Nucleus accumbens (tissue), 56 donors: ENCODE results near the gene CAMLG.
"Not testable (repeated sequence)": the region's sequence is repeated elsewhere in the genome, so short reads cannot be mapped to it uniquely, and the experiment has no call there.

ENCODE experiments used
- DNase-seq, 56 donors: peaks; one replicate each; lab custom pipeline; 2025; lab: John Stamatoyannopoulos, UW

Gene CAMLG

GRCh38 chr5:134738133-134738962 lies at the start of gene CAMLG:
Gene CAMLG (plus strand): TSS chr5:134738548. CDS start chr5:134738621, 73 bp downstream.
- peak; percentile 69 to 98 (median 94) for DNase-seq

- not testable (repeated sequence) for DNase-seq
Measured at GRCh38 chr5:134690144-134690543, 48.2 kb upstream of the CAMLG start.

- no peak for DNase-seq
Measured at GRCh38 chr5:134692722-134693121, 45.6 kb upstream of the CAMLG start.

- no peak for DNase-seq
Measured at GRCh38 chr5:134708301-134708700, 30.0 kb upstream of the CAMLG start.

GRCh38 chr5:134714120-134714519 lies 24.2 kb upstream of the CAMLG start:
- no peak for DNase-seq

- DNase-seq: no peak
Measured at GRCh38 chr5:134714541-134714940, 23.8 kb upstream of the CAMLG start.

- peak in 12 of 56 donors; percentile 1 to 49 (median 12) for DNase-seq
Measured at GRCh38 chr5:134715466-134715865, 22.9 kb upstream of the CAMLG start.

GRCh38 chr5:134724872-134725271 lies 13.5 kb upstream of the CAMLG start:
- no peak for DNase-seq

GRCh38 chr5:134732819-134733218 lies 5.5 kb upstream of the CAMLG start:
- DNase-seq: no peak

GRCh38 chr5:134735243-134735642 lies 3.1 kb upstream of the CAMLG start:
- no peak for DNase-seq

- no peak for DNase-seq
Measured at GRCh38 chr5:134736173-134736812, 2.1 kb upstream of the CAMLG start.

- peak in 17 of 56 donors; percentile 10 to 57 (median 36) for DNase-seq
Measured at GRCh38 chr5:134738963-134739661, 764 bp downstream of the CAMLG start.

- DNase-seq: no peak
Measured at GRCh38 chr5:134741052-134741451, 2.7 kb downstream of the CAMLG start.

- no peak for DNase-seq
Measured at GRCh38 chr5:134742134-134742533, 3.8 kb downstream of the CAMLG start.

GRCh38 chr5:134749415-134749814 lies 11.1 kb downstream of the CAMLG start:
- DNase-seq: no peak

- no peak for DNase-seq
Measured at GRCh38 chr5:134758176-134758503, 19.8 kb downstream of the CAMLG start.

GRCh38 chr5:134758504-134759341 lies 20.4 kb downstream of the CAMLG start, which contains the start of gene DDX46:
Gene DDX46 (plus strand): TSS chr5:134758779. CDS start chr5:134758939, 160 bp downstream.
- peak in 55 of 56 donors; percentile 46 to 95 (median 84) for DNase-seq

GRCh38 chr5:134767528-134768291 lies 29.4 kb downstream of the CAMLG start:
- not testable (repeated sequence) for DNase-seq

GRCh38 chr5:134769206-134769605 lies 30.9 kb downstream of the CAMLG start:
- no peak for DNase-seq
